Ovary (tissue), 9 donors: ENCODE results near the gene SRSF3. TPM values are rescaled to one million over a fixed set of nuclear protein-coding genes. Genes with fewer than 3 reads are reported as not detected.

Experiments used
- DNase-seq, 5 donors: peaks; one replicate each; pipeline ENCODE4 v3.0.0-alpha.2; 2019 to 2020
- H3K27ac ChIP-seq, 2 donors: fragments of 200-600 bp; one replicate each; pipeline versions ENCODE4 v1.5.1 to v1.8.0; 2019 to 2022
- H3K27me3 ChIP-seq: fragments of 200-600 bp; one replicate; pipeline ENCODE4 v1.8.0; 2022
- H3K36me3 ChIP-seq: fragments of 200-600 bp; sonication (generic); one replicate; pipeline ENCODE4 v1.5.1; 2019
- H3K4me1 ChIP-seq: one replicate; pipeline ENCODE4 v1.8.1; 2013; ENCODE audit warnings: mild to moderate bottlenecking, moderate library complexity; ENCODE audit not compliant: insufficient read depth
- H3K4me3 ChIP-seq: fragments of 200-600 bp; sonication (generic); one replicate; pipeline ENCODE4 v1.5.1; 2017
- H3K9me3 ChIP-seq, 2 donors: fragments of 200-600 bp in 1 of 2; sonication (generic) in 1 of 2; one replicate each; pipeline versions ENCODE4 v1.5.1 to v1.8.1; 2013 to 2019; ENCODE audit warnings: mild to moderate bottlenecking in 1 of 2, moderate library complexity in 1 of 2
- EP300 ChIP-seq: sonication (generic); formaldehyde crosslinking; IDR thresholded peaks from one replicate; pipeline ENCODE4 v1.6.1; 2017; ENCODE audit warnings: antibody characterized with exemption
- POLR2A ChIP-seq: fragments of 450-650 bp; IDR thresholded peaks from one replicate; pipeline ENCODE4 v1.6.1; 2017; ENCODE audit warnings: antibody characterized with exemption, mild to moderate bottlenecking, moderate library complexity
- WGBS, 3 donors: extraction: QIAGEN DNeasy Blood & Tissue Kit in 1 of 3; methylation state at CpG; one replicate each; pipeline versions ENCODE4 v1.1.5 to v1.1.7; 2013 to 2017; 5-methylcytosine and 5-hydroxymethylcytosine counted together
- intact Hi-C, 4 donors: fragments of 100-400 bp; cut with DNase I; formaldehyde crosslinking; loops; one replicate each; pipeline versions ENCODE4 v1.11.0 to v1.15.1; 2022 to 2023
- polyA plus RNA-seq, 2 donors: library from polyadenylated mRNA; stranded (reverse); fragments of 200-250 nt in 1 of 2; fragments of 350-450 nt in 1 of 2; fragmentation: Illumina TruSeq in 1 of 2; extraction: RNeasy Lipid Tissue Mini Kit (QIAGEN cat#74804) in 1 of 2; gene quantifications; one replicate each; pipeline ENCODE4 v1.2.3, GENCODE V29; 2013 to 2014
- total RNA-seq, 7 donors: library from RNA; depleted of rRNA in 2 of 7; stranded (reverse); fragments of >200 nt in 2 of 7; fragmentation: NEBNext Ultra II Directional in 3 of 7; extraction: Animal tissue kit (Norgen Biotek cat#: 25700) in 3 of 7; gene quantifications; one replicate each; pipeline versions ENCODE4 v1.1.0 to v1.2.4, GENCODE V29; 2016 to 2023
- TF ChIP-seq, protein P1 (sequence below), 3 donors: fragments of 450-650 bp in 2 of 3; fragments of 200-600 bp in 1 of 3; IDR thresholded peaks; one replicate each; pipeline versions ENCODE4 v1.5.1 to v1.8.0; 2016 to 2022; ENCODE audit warnings: antibody characterized with exemption in 3 of 3, mild to moderate bottlenecking in 1 of 3
- donor health status: DM: no; HTN: no; CAD: no; lungs with moderate emphysema.
- donor health status: DM: no; HTN: no; CAD: no.
- donor health status: Bipolar disorder and iron deficiency.
- donor health status: DM: yes; HTN: yes; CAD: no.
- donor health status: DM: no; HTN: no; CAD: no.
- donor health status: DM: yes; HTN: yes; CAD: no.

The SRSF3 gene
- total and polyA plus RNA-seq, 9 donors: 146 to 345 (median 279) TPM

- Histone ChIP-seq H3K27me3 (no peaks in the 10 kb centered on the region), H3K36me3 (no peaks in the 10 kb centered on the region), H3K9me3 (no peaks in the 10 kb centered on the region), H3K4me3 (no peak overlapping the region), H3K27ac (no peak overlapping the region), H3K4me1 (peaks cover 4% of the 10 kb centered on the region)
- TF ChIP-seq POLR2A (no peak), EP300 (no peak)
- TF ChIP-seq, protein P1, sequence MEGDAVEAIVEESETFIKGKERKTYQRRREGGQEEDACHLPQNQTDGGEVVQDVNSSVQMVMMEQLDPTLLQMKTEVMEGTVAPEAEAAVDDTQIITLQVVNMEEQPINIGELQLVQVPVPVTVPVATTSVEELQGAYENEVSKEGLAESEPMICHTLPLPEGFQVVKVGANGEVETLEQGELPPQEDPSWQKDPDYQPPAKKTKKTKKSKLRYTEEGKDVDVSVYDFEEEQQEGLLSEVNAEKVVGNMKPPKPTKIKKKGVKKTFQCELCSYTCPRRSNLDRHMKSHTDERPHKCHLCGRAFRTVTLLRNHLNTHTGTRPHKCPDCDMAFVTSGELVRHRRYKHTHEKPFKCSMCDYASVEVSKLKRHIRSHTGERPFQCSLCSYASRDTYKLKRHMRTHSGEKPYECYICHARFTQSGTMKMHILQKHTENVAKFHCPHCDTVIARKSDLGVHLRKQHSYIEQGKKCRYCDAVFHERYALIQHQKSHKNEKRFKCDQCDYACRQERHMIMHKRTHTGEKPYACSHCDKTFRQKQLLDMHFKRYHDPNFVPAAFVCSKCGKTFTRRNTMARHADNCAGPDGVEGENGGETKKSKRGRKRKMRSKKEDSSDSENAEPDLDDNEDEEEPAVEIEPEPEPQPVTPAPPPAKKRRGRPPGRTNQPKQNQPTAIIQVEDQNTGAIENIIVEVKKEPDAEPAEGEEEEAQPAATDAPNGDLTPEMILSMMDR (IDR thresholded peaks at IDR 0.05): no peak
- intact Hi-C loops: loop anchor here in 3 of 4 donors (5.0 to 10.0 kb wide), 4 partner anchors 126 to 226 kb away; no protein-coding TSS in a partner anchor
- DNase-seq: peak in 3 of 5 donors; percentile 5 to 7 (median 6)
- 76 to 80% (median 78%) methylated on average over 10 of the region's 10 CpGs for WGBS, 3 donors
Measured at GRCh38 chr6:36618366-36619355, 24.5 kb downstream of the SRSF3 start.

DNA sequence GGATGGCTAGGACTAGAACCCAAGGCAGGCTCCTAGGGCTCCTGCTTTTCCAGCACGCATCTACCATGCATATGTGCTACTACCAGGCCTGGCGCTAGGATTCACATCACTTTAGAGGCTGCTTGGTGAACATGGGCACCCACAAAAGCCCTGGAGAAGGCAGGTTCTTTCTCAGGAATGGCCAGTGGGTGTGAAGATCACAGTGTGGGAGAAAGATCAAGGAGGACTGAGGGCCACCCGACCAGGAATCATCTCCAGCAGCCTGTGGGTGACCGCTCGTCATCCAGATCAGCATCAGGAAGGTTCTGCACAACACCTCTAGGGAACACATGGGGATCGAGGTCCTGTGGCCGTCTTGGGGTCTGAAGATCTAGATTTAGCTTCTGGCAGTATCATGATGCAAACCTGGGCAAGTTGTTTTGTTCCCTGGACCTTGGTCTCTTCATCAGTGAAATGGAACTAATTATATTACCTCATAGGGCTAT is 27.3 kb downstream of the SRSF3 start:
- Histone ChIP-seq H3K4me1 (peaks cover 12% of the 10 kb centered on the region), H3K9me3 (no peaks in the 10 kb centered on the region), H3K4me3 (no peak overlapping the region), H3K27me3 (no peaks in the 10 kb centered on the region), H3K36me3 (no peaks in the 10 kb centered on the region), H3K27ac (no peak overlapping the region)
- peak in 1 of 5 donors; percentile 15 for DNase-seq
- intact Hi-C loops: loop anchor here in 2 of 4 donors (5.0 to 10.0 kb wide), 3 partner anchors 61 to 223 kb away; no protein-coding TSS in a partner anchor
- WGBS, 3 donors: 90 to 96% (median 91%) methylated on average over 7 of the region's 7 CpGs
- TF ChIP-seq, protein P1 (IDR thresholded peaks at IDR 0.05): no peak
- TF ChIP-seq POLR2A (no peak), EP300 (no peak)

DNA sequence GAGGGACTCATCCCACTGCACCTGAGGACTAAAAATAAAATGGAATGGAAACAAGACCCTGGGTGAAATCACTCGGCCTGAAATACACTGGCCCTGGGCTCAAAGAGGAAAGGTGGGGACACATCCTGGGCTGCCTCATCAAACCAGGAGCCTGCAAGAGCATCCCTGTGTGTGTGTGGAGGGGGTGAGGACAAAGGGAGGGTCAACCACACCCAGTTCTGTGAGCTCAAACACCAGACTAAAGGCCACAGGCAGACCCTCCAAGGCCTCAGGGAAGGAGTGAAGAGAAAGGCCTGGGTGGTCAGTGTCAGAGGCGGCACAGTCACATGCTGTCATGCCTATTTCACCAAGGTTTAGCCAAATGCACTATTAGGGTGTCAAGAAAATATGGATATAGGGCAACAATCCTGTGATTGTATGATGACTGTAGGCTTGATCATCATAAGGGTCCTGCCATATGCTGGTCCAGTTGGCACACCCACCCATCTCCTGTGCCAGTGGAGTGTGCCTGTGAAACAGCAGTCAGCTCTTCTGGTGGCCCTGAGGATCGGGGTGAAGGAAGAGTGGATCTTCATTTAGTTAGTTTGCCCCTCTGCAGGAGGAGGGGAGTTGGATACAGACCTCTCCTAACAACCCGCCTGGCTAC is 28.9 kb downstream of the SRSF3 start:
- WGBS, 3 donors: 46 to 52% (median 47%) methylated on average over 4 of the region's 4 CpGs
- no peak for DNase-seq
- peak overlapping the region; percentile 76 to 80 for H3K27ac ChIP-seq
- peaks cover 20% of the 10 kb centered on the region for H3K4me1 ChIP-seq
- H3K9me3 ChIP-seq: no peaks in the 10 kb centered on the region
- no peaks in the 10 kb centered on the region for H3K36me3 ChIP-seq
- no peaks in the 10 kb centered on the region for H3K27me3 ChIP-seq
- intact Hi-C loops: loop anchor here in 3 of 4 donors (1.0 to 10.0 kb wide), 4 partner anchors 57 to 222 kb away; no protein-coding TSS in a partner anchor
- H3K4me3 ChIP-seq: no peak overlapping the region
- TF ChIP-seq POLR2A (no peak), EP300 (no peak)
- TF ChIP-seq, protein P1 (IDR thresholded peaks at IDR 0.05): no peak
